GM12873 (cell line): Measurements from ENCODE around the gene CDH4.

Experiments used
- TF ChIP-seq, protein P1 (sequence below): IDR thresholded peaks from 2 replicates; pipeline ENCODE4 v1.5.1; 2012; ENCODE audit warnings: low read depth, mild to moderate bottlenecking, moderate library complexity, low read length, control low read depth; ENCODE audit not compliant: insufficient read depth; ENCODE audit errors: missing control alignments

CDH4 gene

DNA sequence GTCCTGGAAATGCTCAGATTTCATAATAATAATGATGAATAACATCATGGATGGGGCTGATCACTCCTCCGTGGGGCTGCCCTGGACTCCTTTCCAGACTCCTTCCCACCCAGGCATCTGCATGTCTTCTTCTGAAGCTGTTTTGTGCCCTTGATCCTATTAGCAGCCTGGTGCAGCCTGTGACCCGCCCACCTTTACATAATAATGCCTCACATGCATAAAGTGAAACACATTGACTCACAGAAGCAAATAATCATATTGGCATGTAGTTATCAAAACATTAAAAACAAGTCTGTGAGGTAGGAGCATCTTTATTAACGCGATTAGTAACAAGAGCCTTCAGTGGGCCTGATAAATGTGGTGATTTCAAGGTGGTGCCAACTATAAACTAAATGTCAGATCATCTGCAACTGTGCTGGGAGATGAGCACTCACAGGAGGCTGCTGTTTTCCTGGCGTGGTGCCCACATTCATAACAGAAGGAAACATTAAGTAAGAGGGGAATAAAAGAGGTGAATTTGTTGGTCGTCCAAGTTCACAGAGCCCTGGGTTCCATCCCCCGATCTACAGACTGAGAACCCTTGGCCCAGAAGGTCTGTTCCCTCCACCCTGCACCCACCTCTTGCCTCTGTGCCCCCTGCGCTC lies 344.7 kb downstream of the CDH4 start:
- TF ChIP-seq, protein P1, sequence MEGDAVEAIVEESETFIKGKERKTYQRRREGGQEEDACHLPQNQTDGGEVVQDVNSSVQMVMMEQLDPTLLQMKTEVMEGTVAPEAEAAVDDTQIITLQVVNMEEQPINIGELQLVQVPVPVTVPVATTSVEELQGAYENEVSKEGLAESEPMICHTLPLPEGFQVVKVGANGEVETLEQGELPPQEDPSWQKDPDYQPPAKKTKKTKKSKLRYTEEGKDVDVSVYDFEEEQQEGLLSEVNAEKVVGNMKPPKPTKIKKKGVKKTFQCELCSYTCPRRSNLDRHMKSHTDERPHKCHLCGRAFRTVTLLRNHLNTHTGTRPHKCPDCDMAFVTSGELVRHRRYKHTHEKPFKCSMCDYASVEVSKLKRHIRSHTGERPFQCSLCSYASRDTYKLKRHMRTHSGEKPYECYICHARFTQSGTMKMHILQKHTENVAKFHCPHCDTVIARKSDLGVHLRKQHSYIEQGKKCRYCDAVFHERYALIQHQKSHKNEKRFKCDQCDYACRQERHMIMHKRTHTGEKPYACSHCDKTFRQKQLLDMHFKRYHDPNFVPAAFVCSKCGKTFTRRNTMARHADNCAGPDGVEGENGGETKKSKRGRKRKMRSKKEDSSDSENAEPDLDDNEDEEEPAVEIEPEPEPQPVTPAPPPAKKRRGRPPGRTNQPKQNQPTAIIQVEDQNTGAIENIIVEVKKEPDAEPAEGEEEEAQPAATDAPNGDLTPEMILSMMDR: no peak

DNA sequence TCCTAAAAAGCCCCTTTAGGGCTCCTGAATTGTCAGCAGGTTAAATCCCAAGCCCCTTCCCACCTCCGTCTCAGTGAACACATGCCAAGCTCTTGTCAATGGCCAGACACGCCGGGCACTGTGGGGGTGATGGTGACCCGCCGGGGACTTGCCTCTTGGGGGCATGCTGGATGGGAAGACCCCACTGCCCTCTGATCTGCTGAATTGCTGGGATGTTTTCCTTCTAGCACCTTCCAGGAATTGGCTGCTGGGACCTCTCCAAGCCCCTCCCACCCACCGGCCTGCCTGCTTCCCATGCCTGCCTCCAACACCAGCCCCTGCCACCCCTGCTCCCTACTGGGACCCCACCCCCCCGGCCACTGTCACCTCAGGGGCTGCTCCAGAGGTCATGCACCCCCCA lies 345.9 kb downstream of the CDH4 start:
- TF ChIP-seq, protein P1: no peak

DNA sequence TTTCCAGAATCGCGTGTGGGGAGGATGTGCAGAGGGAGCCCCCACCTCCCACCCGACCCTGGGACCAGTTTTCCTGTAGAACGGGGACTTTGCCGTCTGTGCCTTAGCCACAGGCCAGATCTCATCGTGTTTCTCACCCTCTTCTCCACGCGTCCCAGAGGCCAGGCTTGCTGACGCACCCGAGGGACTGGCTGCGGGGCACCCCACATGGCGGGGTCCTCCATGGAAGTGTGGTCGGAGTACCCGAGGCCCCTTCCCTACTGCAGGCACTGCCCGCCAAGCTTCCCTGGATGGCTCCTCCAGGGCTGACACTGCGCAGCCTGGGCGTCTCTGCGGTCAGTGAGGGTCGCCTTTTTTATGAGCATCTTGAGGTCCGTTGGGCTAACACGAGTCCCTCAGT lies 346.5 kb downstream of the CDH4 start:
- TF ChIP-seq, protein P1: no peak

DNA sequence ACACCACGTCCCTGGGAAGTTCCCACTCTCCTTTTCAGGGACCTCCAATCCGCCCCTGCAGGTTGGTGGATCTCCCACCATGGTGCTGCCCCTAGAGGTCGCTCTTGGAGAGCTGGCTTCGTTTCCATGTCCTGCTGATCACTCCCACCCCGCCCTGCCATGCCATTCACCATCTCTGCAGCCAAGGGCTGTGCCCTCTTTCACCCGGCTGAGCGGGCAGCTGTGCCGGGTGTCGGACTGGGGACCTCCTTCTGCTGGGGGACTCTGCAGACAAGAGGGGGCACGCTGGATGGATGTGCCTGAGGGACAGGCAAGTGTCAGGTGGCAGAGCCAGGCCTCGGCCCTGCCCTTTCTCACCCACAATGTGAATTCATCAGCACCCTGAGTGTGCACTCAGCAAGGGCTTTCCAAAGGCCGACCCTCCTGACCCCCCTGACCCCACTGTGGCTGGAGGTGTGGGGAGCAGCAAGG lies 347.0 kb downstream of the CDH4 start:
- TF ChIP-seq, protein P1: no peak

DNA sequence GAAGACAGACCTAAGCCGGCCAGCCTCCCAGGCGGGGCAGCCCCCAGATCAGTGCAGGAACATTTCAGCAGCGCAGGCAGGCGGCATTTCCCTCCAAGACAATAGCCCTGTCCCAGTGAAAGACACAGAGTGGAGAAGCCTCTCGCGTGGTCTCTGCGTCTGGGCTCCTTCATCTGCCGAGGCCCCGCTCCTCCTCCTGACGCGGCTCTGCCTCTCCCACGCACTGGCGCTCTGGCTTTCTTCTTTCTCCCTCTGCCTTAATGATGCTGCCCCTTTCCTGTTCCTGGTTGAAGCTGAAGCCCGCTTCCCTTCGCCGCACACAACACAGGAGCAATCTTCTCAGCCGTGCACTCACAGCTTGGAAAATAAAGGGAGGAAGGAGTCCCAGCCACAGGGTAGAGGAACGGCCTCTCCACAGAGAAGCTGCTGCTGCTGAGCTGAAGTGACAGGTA lies 347.5 kb downstream of the CDH4 start:
- TF ChIP-seq, protein P1: no peak

DNA sequence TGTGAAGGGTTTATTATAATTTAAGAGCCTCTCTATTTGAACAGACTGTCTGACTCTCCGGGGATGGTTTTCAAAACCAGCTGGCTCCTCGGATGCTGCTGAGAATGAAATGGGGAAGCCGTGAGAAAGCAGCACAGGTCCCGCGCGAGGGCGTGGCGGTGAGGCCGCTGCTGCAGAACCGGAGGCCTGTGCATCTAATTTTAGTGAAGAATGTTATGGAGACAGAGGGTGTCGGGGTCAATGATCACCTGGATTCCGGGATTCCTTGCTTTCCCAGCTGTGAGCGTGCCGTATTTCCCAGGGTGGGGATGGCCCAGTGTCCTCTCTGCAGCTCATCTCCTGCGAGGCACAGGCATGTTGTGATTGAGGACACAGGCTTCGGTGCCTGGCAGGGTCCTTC lies 348.0 kb downstream of the CDH4 start:
- TF ChIP-seq, protein P1: no peak

DNA sequence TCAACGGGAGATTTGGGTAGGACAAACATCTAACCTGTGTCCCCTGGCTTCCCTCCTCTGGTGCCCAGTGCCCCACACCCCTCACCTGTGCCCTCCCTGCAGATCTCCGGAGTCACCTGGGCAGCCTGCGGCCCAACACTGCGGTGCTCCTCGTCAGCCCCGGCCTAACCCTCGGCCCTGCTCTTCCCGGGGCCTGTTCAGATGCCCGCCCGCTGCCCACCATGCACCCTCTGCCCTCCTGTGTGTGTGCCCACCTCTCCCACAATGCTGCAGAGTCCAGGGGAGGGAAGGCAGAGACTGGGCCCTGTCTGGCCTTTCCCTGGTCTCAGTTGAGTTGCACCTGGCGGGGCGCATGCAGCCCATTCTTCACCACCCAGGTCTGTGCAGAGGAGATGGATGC lies 349.3 kb downstream of the CDH4 start:
- TF ChIP-seq, protein P1: no peak
